Kidney (tissue), 14 donors: ENCODE data around the gene ZNF609. TPM values are rescaled to one million over a fixed set of nuclear protein-coding genes. Genes with fewer than 3 reads are reported as not detected.
"Not testable (repeated sequence)": the region's sequence is repeated elsewhere in the genome, so short reads cannot be mapped to it uniquely, and the experiment has no call there.

Experiments used
- DNase-seq, 5 donors: peaks; one replicate each; pipeline ENCODE4 v3.0.0-alpha.2; 2013 to 2020
- FAIRE-seq: peaks from 2 replicates; lab custom pipeline; 2012; peaks lifted over from hg19 to GRCh38; lab: Jason Lieb, UNC
- H3K27ac ChIP-seq, 2 donors: one replicate each; pipeline ENCODE4 v1.7.0; 2013; ENCODE audit warnings: low read depth in 2 of 2, low read length in 2 of 2, inconsistent platforms in 1 of 2
- H3K27me3 ChIP-seq: one replicate; pipeline ENCODE4 v1.7.1; 2013; ENCODE audit warnings: low read length, inconsistent platforms; ENCODE audit not compliant: control insufficient read depth, insufficient read depth
- H3K36me3 ChIP-seq, 3 donors: one replicate each; pipeline versions ENCODE4 v1.7.0 to v1.7.1; 2013; ENCODE audit warnings: low read length in 3 of 3, control low read depth in 1 of 3, inconsistent platforms in 1 of 3; ENCODE audit not compliant: insufficient read depth in 3 of 3, control insufficient read depth in 2 of 3
- H3K4me1 ChIP-seq, 3 donors: one replicate each; pipeline versions ENCODE4 v1.7.0 to v1.7.1; 2013; ENCODE audit warnings: low read length in 3 of 3, inconsistent platforms in 1 of 3, low read depth in 1 of 3; ENCODE audit not compliant: control insufficient read depth in 2 of 3, insufficient read depth in 2 of 3
- H3K4me3 ChIP-seq, 3 donors: one replicate each; pipeline versions ENCODE4 v1.7.0 to v1.8.1; 2013; ENCODE audit warnings: low read length in 3 of 3, control low read depth in 1 of 3, inconsistent platforms in 1 of 3
- H3K9ac ChIP-seq, 3 donors: one replicate each; pipeline versions ENCODE4 v1.7.0 to v1.7.1; 2013; ENCODE audit warnings: low read length in 3 of 3, control low read depth in 1 of 3, inconsistent platforms in 1 of 3
- H3K9me3 ChIP-seq, 3 donors: one replicate each; pipeline versions ENCODE4 v1.7.0 to v1.7.1; 2013; ENCODE audit warnings: low read length in 3 of 3, control low read depth in 1 of 3, inconsistent platforms in 1 of 3; ENCODE audit not compliant: control insufficient read depth in 2 of 3, insufficient read depth in 1 of 3
- intact Hi-C: fragments of 100-400 bp; cut with DNase I; formaldehyde crosslinking; loops from one replicate; pipeline ENCODE4 v1.11.1; 2022
- polyA plus RNA-seq: library from polyadenylated mRNA; stranded (reverse); fragments of 350-450 nt; fragmentation: Illumina TruSeq; extraction: RNeasy Lipid Tissue Mini Kit (QIAGEN cat#74804); gene quantifications from one replicate; pipeline ENCODE4 v1.2.3, GENCODE V29; 2014; ENCODE audit warnings: low read depth, low replicate concordance; ENCODE audit not compliant: insufficient read depth
- total RNA-seq: library from RNA; stranded (reverse); fragmentation: NEBNext Ultra II Directional; extraction: Animal tissue kit (Norgen Biotek cat#: 25700); gene quantifications from one replicate; pipeline ENCODE4 v1.2.1, GENCODE V29; 2021
- TF ChIP-seq, protein P1 (sequence below): IDR thresholded peaks from 3 replicates; pipeline ENCODE4 v1.5.1; 2012; ENCODE audit warnings: mild to moderate bottlenecking, moderate library complexity, borderline replicate concordance; ENCODE audit not compliant: insufficient read depth; ENCODE audit errors: extremely low read depth
- donor health status: control.
- donor health status: control.
- donor health status: control.
- donor health status: control.
- donor health status: control.
- donor health status: DM: yes; HTN: yes; CAD: no.
- donor health status: Normal renal cell carcinoma (clear cell type).

The ZNF609 gene
- total and polyA plus RNA-seq, 2 donors from 2014 or later = 3.1 to 37.2 TPM

DNA sequence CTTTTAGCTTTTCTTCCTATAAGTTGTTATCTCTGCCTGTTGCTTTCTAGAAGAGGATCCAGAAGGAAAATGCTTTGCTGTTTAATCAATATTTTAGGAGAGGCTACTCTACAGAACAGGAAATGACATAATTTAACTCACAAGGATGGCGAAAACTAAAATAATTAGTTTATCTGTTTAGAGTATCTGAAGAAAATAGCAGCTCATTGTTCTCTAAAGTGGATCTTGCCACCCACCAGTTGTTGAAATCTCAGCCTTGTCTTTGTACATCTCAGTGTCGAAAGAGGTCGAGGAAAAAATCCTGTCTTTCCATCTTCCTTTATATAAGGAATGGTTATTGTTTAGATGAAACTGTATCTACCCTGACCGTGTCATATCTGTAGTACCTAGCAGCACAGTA is 126.6 kb downstream of the ZNF609 start:
- DNase-seq = no peak
- Histone ChIP-seq H3K4me3 (no peak overlapping the region), H3K4me1 (no peaks in the 10 kb centered on the region), H3K27me3 (no peaks in the 10 kb centered on the region), H3K27ac (no peak overlapping the region), H3K36me3 (no peaks in the 10 kb centered on the region), H3K9ac (no peak overlapping the region), H3K9me3 (no peaks in the 10 kb centered on the region)
- no peak for FAIRE-seq
- TF ChIP-seq, protein P1, sequence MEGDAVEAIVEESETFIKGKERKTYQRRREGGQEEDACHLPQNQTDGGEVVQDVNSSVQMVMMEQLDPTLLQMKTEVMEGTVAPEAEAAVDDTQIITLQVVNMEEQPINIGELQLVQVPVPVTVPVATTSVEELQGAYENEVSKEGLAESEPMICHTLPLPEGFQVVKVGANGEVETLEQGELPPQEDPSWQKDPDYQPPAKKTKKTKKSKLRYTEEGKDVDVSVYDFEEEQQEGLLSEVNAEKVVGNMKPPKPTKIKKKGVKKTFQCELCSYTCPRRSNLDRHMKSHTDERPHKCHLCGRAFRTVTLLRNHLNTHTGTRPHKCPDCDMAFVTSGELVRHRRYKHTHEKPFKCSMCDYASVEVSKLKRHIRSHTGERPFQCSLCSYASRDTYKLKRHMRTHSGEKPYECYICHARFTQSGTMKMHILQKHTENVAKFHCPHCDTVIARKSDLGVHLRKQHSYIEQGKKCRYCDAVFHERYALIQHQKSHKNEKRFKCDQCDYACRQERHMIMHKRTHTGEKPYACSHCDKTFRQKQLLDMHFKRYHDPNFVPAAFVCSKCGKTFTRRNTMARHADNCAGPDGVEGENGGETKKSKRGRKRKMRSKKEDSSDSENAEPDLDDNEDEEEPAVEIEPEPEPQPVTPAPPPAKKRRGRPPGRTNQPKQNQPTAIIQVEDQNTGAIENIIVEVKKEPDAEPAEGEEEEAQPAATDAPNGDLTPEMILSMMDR = no peak
- intact Hi-C loops = no loop called here

DNA sequence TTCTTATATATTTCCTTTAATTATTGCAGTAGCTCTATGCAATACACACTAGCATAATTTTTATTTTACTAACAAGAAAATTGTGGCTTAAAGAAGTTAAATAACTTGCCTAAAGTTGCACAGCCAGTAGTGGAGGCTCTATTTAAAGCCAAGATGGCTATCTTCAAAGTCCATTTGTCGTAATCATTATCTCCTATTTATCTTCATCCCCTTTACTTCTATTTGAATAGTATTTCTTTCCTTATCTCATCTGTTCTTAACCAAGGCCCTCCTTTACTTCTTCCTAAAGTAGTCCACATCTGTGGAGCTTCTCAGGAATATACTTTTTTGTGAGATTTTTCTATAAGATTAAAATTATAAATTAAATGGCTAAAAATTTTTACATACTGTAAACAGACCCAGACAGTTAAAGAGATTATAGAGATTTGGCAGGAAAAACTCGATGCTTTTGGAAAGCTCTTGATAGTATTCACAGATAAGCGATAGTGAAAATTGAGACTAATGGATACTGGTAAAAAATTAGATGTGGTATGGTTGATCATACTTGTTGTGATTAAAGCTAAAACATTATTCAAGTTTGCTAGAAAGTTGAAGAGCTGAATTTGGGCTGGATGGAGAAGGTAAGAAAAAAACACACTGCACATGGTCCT is 129.2 kb downstream of the ZNF609 start:
- TF ChIP-seq, protein P1 = no peak
- H3K27ac ChIP-seq = no peak overlapping the region
- no peaks in the 10 kb centered on the region for H3K36me3 ChIP-seq
- no peak overlapping the region for H3K9ac ChIP-seq
- no peak for DNase-seq
- FAIRE-seq = no peak
- no peaks in the 10 kb centered on the region for H3K4me1 ChIP-seq
- H3K27me3 ChIP-seq = no peaks in the 10 kb centered on the region
- H3K4me3 ChIP-seq = no peak overlapping the region
- H3K9me3 ChIP-seq = no peaks in the 10 kb centered on the region
- intact Hi-C loops = no loop called here

DNA sequence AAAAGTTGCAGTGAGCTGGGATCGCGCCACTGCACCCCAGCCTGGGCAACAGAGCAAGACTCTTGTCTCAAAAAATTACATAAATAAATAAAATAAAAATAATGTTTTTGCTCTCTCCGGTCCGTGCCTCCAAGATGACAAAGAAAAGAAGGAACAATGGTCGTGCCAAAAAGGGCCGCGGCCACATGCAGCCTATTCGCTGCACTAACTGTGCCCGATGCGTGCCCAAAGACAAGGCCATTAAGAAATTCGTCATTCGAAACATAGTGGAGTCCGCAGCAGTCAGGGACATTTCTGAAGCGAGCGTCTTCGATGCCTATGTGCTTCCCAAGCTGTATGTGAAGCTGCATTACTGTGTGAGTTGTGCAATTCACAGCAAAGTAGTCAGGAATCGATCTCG is 132.5 kb downstream of the ZNF609 start:
- H3K9ac ChIP-seq, H3K27ac ChIP-seq, H3K36me3 ChIP-seq, intact Hi-C loops, FAIRE-seq, H3K9me3 ChIP-seq, H3K4me3 ChIP-seq, H3K27me3 ChIP-seq, DNase-seq: not testable (repeated sequence)
- peaks cover 0 to 11% (median 0%) of the 10 kb centered on the region in 3 donors for H3K4me1 ChIP-seq

DNA sequence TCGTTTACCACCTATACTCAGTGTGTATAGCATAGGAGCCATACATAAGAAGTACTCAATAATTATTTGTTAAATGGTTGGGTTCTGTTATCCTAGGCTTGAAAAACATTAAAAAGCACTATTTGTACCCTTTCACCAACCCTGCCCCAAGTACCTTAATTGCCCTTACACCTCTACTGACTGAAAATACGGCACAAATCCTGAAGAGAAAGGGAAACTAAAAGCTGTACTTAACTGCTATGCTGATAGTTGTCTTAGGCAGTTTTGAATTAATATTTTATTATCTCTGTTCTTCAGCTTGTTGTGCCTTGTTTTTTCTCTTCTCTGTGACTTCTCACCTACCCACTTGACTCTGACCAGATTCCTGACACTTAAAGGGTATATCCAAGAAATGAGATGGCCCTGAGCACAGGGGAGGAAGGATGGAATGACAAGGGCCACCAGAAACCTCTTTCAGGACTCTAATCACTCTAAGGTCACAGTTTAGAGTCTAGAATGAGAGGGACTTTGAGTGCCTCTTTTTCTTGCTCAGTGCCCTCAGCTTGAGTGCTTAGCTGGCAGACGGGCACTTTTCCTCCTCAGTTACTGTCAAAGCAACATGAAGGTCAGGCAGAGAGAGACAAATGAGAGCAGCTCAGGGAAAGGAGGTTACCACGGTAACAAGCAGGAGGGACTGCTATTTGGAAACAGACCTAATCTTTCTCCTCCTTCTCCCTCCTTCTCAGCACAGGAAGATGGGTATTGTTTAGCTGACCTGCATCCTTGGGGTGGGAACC is 136.5 kb downstream of the ZNF609 start:
- peak in 4 of 5 donors; percentile 47 to 85 (median 76) for DNase-seq
- intact Hi-C loops = no loop called here
- H3K9me3 ChIP-seq = no peaks in the 10 kb centered on the region
- no peaks in the 10 kb centered on the region for H3K36me3 ChIP-seq
- peak overlapping the region in 1 of 2 donors; percentile 3 for H3K27ac ChIP-seq
- TF ChIP-seq, protein P1 = no peak
- FAIRE-seq = no peak
- no peak overlapping the region for H3K9ac ChIP-seq
- no peaks in the 10 kb centered on the region for H3K27me3 ChIP-seq
- peaks cover 0 to 11% (median under 1%) of the 10 kb centered on the region in 3 donors for H3K4me1 ChIP-seq
- H3K4me3 ChIP-seq = peak overlapping the region in 1 of 3 donors; percentile 51
